GM18907 (cell line): ENCODE measurements around the gene MALAT1.

Experiments used
- ATAC-seq: cut with Tn5 transposase; IDR thresholded peaks from one replicate; pipeline ENCODE4 v1.9.1; 2021; ENCODE audit warnings: mild to moderate bottlenecking, moderate library complexity; ENCODE audit not compliant: unreplicated experiment

MALAT1 gene

GRCh38 chr11:65554057-65554818 is 55.4 kb downstream of the MALAT1 start:
- ATAC-seq, result no peak

DNA sequence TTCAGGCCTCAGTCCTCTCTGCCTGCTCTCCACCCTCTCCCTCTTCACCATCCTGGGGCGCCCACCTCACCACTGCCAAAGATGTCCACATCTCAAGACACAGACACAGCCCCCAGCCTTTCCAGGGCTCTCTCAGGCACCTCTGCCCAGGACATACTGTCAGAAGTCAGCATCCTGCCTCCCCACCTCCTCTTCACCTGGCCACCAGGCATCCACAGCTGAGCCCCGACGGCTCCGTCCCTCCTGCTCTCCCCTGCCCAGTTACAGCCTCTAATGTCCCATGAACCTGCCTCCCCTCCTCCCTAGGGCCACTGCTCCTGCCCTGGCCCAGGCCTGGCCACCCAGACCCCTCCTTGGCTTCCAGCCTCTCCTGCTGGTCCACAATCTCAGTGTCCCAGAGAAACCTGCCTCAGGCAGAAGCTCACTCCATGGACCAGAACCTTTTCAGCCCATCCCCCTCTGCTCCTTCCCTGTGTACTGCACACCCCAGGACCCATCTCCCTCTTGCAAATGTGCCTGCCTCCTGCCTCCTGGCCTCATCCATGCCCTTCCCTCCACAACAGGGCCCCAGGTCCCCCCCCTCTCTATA is 56.1 kb downstream of the MALAT1 start:
- ATAC-seq, result no peak

GRCh38 chr11:65555693-65556231 is 56.9 kb downstream of the MALAT1 start:
- ATAC-seq, result no peak
